Neural cell (in vitro differentiated cells): ENCODE measurements around the gene DOCK8. TPM values are rescaled to one million over a fixed set of nuclear protein-coding genes. Genes with fewer than 3 reads are reported as not detected.

Source experiments
- H2AFZ ChIP-seq: fragments of 200-600, 300-800 bp; sonication (generic), shearing (Covaris generic); 2 replicates; pipeline ENCODE4 v1.6.0; 2014; ENCODE audit warnings: low read depth, mild to moderate bottlenecking, antibody characterized with exemption, low read length, moderate library complexity
- H3F3A ChIP-seq: fragments of 200-600 bp; shearing (Covaris generic); 2 replicates; pipeline ENCODE4 v1.6.1; 2016; ENCODE audit warnings: mild to moderate bottlenecking, moderate library complexity, mixed read lengths, antibody characterized with exemption, low read length; ENCODE audit not compliant: insufficient read depth, poor library complexity, severe bottlenecking
- H3K27ac ChIP-seq: fragments of 200-600, 300-800 bp; sonication (generic), shearing (Covaris generic); 2 replicates; pipeline ENCODE4 v1.5.1; 2014; ENCODE audit warnings: mild to moderate bottlenecking, low read length, moderate library complexity
- H3K27me3 ChIP-seq: fragments of 300-800, 200-600 bp; sonication (generic), shearing (Covaris generic); 2 replicates; pipeline ENCODE4 v1.6.0; 2014; ENCODE audit warnings: mild to moderate bottlenecking, low read depth, low read length, moderate library complexity; ENCODE audit not compliant: insufficient read depth
- H3K36me3 ChIP-seq: fragments of 300-800, 200-600 bp; sonication (generic), shearing (Covaris generic); 2 replicates; pipeline ENCODE4 v1.5.1; 2014; ENCODE audit warnings: mild to moderate bottlenecking, antibody characterized with exemption, low read length, moderate library complexity; ENCODE audit not compliant: insufficient read depth
- H3K4me2 ChIP-seq: fragments of 300-800, 200-600 bp; sonication (generic), shearing (Covaris generic); 2 replicates; pipeline ENCODE4 v1.6.0; 2014; ENCODE audit warnings: mild to moderate bottlenecking, low read length
- H3K4me3 ChIP-seq: fragments of 300-800, 200-600 bp; sonication (generic), shearing (Covaris generic); 2 replicates; pipeline ENCODE4 v1.5.1; 2014; ENCODE audit warnings: mild to moderate bottlenecking, low read length, moderate library complexity
- H3K79me2 ChIP-seq: fragments of 200-600 bp; shearing (Covaris generic); replicated peaks from 2 replicates; pipeline ENCODE4 v1.6.0; 2014; ENCODE audit warnings: mild to moderate bottlenecking, low read length, moderate library complexity; ENCODE audit not compliant: insufficient read depth
- H3K9ac ChIP-seq: fragments of 300-800, 200-600 bp; sonication (generic), shearing (Covaris generic); 2 replicates; pipeline ENCODE4 v1.6.1; 2016; ENCODE audit warnings: mild to moderate bottlenecking, low read length, mixed read lengths
- H3K9me2 ChIP-seq: fragments of 200-600 bp; shearing (Covaris generic); 2 replicates; pipeline ENCODE4 v1.6.1; 2016; ENCODE audit warnings: mild to moderate bottlenecking, low read length, mixed read lengths; ENCODE audit not compliant: insufficient read depth
- H3K9me3 ChIP-seq: fragments of 200-600, 300-800 bp; sonication (generic), shearing (Covaris generic); 2 replicates; pipeline ENCODE4 v1.6.1; 2016; ENCODE audit warnings: mild to moderate bottlenecking, mixed run types, low read length, moderate library complexity, mixed read lengths
- H4K20me1 ChIP-seq: fragments of 200-600 bp; shearing (Covaris generic); 2 replicates; pipeline ENCODE4 v1.6.1; 2016; ENCODE audit warnings: mild to moderate bottlenecking, mixed run types; ENCODE audit not compliant: insufficient read depth
- CTCF ChIP-seq: fragments of 450-650 bp; IDR thresholded peaks from 2 replicates; pipeline ENCODE4 v1.5.1; 2014; ENCODE audit warnings: antibody characterized with exemption, mild to moderate bottlenecking, moderate library complexity; ENCODE audit not compliant: poor library complexity, severe bottlenecking
- EP300 ChIP-seq: fragments of 450-650 bp; conservative IDR thresholded peaks from 2 replicates; pipeline ENCODE4 v1.6.1; 2014; ENCODE audit warnings: antibody characterized with exemption, mild to moderate bottlenecking, moderate library complexity; ENCODE audit not compliant: poor library complexity, severe bottlenecking
- EZH2 ChIP-seq: fragments of 200-600, 300-800 bp; shearing (Covaris generic), sonication (generic); IDR thresholded peaks from 2 replicates; pipeline ENCODE4 v1.6.1; 2014; ENCODE audit warnings: antibody characterized with exemption, low read length, borderline replicate concordance, mild to moderate bottlenecking; ENCODE audit not compliant: insufficient read depth, poor library complexity, severe bottlenecking
- MXI1 ChIP-seq: fragments of 450-650 bp; conservative IDR thresholded peaks from 2 replicates; pipeline ENCODE4 v1.6.1; 2014; ENCODE audit warnings: antibody characterized with exemption, mild to moderate bottlenecking; ENCODE audit not compliant: poor library complexity, severe bottlenecking
- POLR2AphosphoS5 ChIP-seq: IDR thresholded peaks from 2 replicates; pipeline ENCODE4 v1.6.1; 2012
- RAD21 ChIP-seq: fragments of 450-650 bp; conservative IDR thresholded peaks from 2 replicates; pipeline ENCODE4 v1.6.1; 2014; ENCODE audit warnings: antibody characterized with exemption, mild to moderate bottlenecking, moderate library complexity
- REST ChIP-seq: IDR thresholded peaks from 2 replicates; pipeline ENCODE4 v1.6.1; 2012; ENCODE audit warnings: borderline replicate concordance
- SMC3 ChIP-seq: fragments of 450-650 bp; conservative IDR thresholded peaks from 2 replicates; pipeline ENCODE4 v1.6.1; 2014; ENCODE audit warnings: antibody characterized with exemption, mild to moderate bottlenecking, moderate library complexity; ENCODE audit not compliant: poor library complexity
- TAF1 ChIP-seq: IDR thresholded peaks from 2 replicates; pipeline ENCODE4 v1.6.1; 2012; ENCODE audit warnings: low read depth
- polyA plus RNA-seq: library from polyadenylated mRNA; depleted of rRNA; stranded (reverse); fragments of >200 nt; gene quantifications from 2 replicates; pipeline ENCODE4 v1.2.3, GENCODE V29; 2014

DOCK8 gene
- polyA plus RNA-seq, 1 donor from 2014 or later, result not detected

- no peak for TF ChIP-seq CTCF
These were observed 8.5 kb downstream of the DOCK8 start (continued) for GRCh38 chr9:223152-223551.

- no peaks in the 10 kb centered on the region for H3K36me3 ChIP-seq
These were observed 9.4 kb downstream of the DOCK8 start for GRCh38 chr9:224026-224425.

More at GRCh38 chr9:224026-224425, 9.4 kb downstream of the DOCK8 start:
- Histone ChIP-seq H3K4me3 (no peak overlapping the region), H3F3A (no peaks in the 10 kb centered on the region), H3K27ac (no peak overlapping the region), H2AFZ (no peak overlapping the region), H3K9me3 (no peaks in the 10 kb centered on the region), H3K27me3 (no peaks in the 10 kb centered on the region), H4K20me1 (no peaks in the 10 kb centered on the region), H3K79me2 (no peaks in the 10 kb centered on the region), H3K4me2 (no peak overlapping the region), H3K9me2 (no peaks in the 10 kb centered on the region), H3K9ac (no peak overlapping the region)
- TF ChIP-seq POLR2AphosphoS5 (no peak), EP300 (no peak), TAF1 (no peak), RAD21 (no peak), REST (no peak), SMC3 (no peak), EZH2 (no peak), CTCF (no peak), MXI1 (no peak)
